ENCODE data around the gene ANKRD40CL.
A peak's percentile ranks its signal among the peaks of the same experiment; 100 is the strongest.

ANKRD40CL gene

GRCh38 chr17:50722746-50723145 lies 44.6 kb downstream of the ANKRD40CL start:
- no peak for DNase-seq
- TF ChIP-seq GATA1 (IDR thresholded peaks at IDR 0.05; ENCODE audit: low read depth, low read length) (no peak), POLR2A (IDR thresholded peaks at IDR 0.05; ENCODE audit: low read length) (no peak)

- peak; percentile 78 to 84 for DNase-seq
- TF ChIP-seq GATA1 (IDR thresholded peaks at IDR 0.05; ENCODE audit: low read depth, low read length): no peak
- no peak for TF ChIP-seq POLR2A (IDR thresholded peaks at IDR 0.05; ENCODE audit: low read length)
Measured at GRCh38 chr17:50721194-50722010, 45.9 kb downstream of the ANKRD40CL start.

- TF ChIP-seq POLR2A (IDR thresholded peaks at IDR 0.05; ENCODE audit: low read length) (no peak), GATA1 (IDR thresholded peaks at IDR 0.05; ENCODE audit: low read depth, low read length) (no peak)
- DNase-seq: peak; percentile 52 to 89
Measured at GRCh38 chr17:50719924-50720794, 47.2 kb downstream of the ANKRD40CL start.

- DNase-seq: peak; percentile 97 to 98
- TF ChIP-seq POLR2A (IDR thresholded peaks at IDR 0.05; ENCODE audit: low read length): peak; percentile 96
- TF ChIP-seq GATA1 (IDR thresholded peaks at IDR 0.05; ENCODE audit: low read depth, low read length): no peak
Measured at GRCh38 chr17:50719144-50719923, 48.0 kb downstream of the ANKRD40CL start, which contains the start of gene LUC7L3. TSS of gene LUC7L3 (plus strand) at chr17:50719603. CDS start at chr17:50719733, 130 bp downstream.

GRCh38 chr17:50715471-50715870 lies 51.8 kb downstream of the ANKRD40CL start:
- DNase-seq: no peak
- TF ChIP-seq GATA1 (IDR thresholded peaks at IDR 0.05; ENCODE audit: low read depth, low read length): no peak
- no peak for TF ChIP-seq POLR2A (IDR thresholded peaks at IDR 0.05; ENCODE audit: low read length)

GRCh38 chr17:50712641-50713040 lies 54.7 kb downstream of the ANKRD40CL start:
- DNase-seq: no peak
- TF ChIP-seq POLR2A (IDR thresholded peaks at IDR 0.05; ENCODE audit: low read length): no peak
- TF ChIP-seq GATA1 (IDR thresholded peaks at IDR 0.05; ENCODE audit: low read depth, low read length): no peak

Data from erythroblast (primary cell).